Activated CD8-positive, alpha-beta T cell treated with anti-CD3 and anti-CD28 coated beads for 36 hours (primary cell): ENCODE measurements around the gene ATMIN. TPM values are rescaled to one million over a fixed set of nuclear protein-coding genes. Genes with fewer than 3 reads are reported as not detected.

Experiments used
- ATAC-seq: fragments of 200-7000 bp; cut with Tn5 transposase; one replicate; pipeline ENCODE4 v1.10.0; 2021; ENCODE audit warnings: mild to moderate bottlenecking, moderate library complexity
- CTCF ChIA-PET: fragments of 350-600 bp; sonication (Branson Sonifier 250); formaldehyde crosslinking; loops from one replicate; lab custom pipeline; 2021; ENCODE audit warnings: antibody characterized with exemption; lab: Charles Lee
- POLR2A ChIA-PET: fragments of 350-600 bp; sonication (Branson Sonifier 250); formaldehyde crosslinking; loops from one replicate; lab custom pipeline; 2021; ENCODE audit warnings: antibody characterized with exemption; lab: Charles Lee
- DNase-seq: peaks from one replicate; pipeline ENCODE4 v3.0.0-alpha.2; 2020
- H3K27ac Mint-ChIP-seq: one replicate; pipeline ENCODE4 v1.8.0; 2021; ENCODE audit warnings: mild to moderate bottlenecking, mixed read lengths
- H3K27me3 Mint-ChIP-seq: one replicate; pipeline ENCODE4 v1.8.0; 2021; ENCODE audit warnings: mixed read lengths
- H3K36me3 Mint-ChIP-seq: one replicate; pipeline ENCODE4 v1.8.0; 2021; ENCODE audit warnings: low read depth, mixed read lengths
- H3K4me1 Mint-ChIP-seq: one replicate; pipeline ENCODE4 v1.8.0; 2021; ENCODE audit warnings: low read depth, mixed read lengths
- H3K4me3 Mint-ChIP-seq: one replicate; pipeline ENCODE4 v1.8.0; 2021; ENCODE audit warnings: mild to moderate bottlenecking, moderate library complexity, mixed read lengths
- H3K9me3 Mint-ChIP-seq: one replicate; pipeline ENCODE4 v1.8.0; 2021; ENCODE audit warnings: mixed read lengths
- intact Hi-C: fragments of 100-400 bp; cut with micrococcal nuclease; formaldehyde crosslinking; loops from one replicate; pipeline ENCODE4 v1.10.0; 2022
- total RNA-seq, 2 experiments: library from RNA; stranded (reverse); gene quantifications; one replicate each; pipeline ENCODE4 v1.2.3, GENCODE V29; 2021
- TF ChIP-seq, protein P1 (sequence below): fragments of 200-600 bp; IDR thresholded peaks from one replicate; pipeline ENCODE4 v1.8.0; 2022; ENCODE audit warnings: antibody characterized with exemption, mild to moderate bottlenecking

ATMIN gene
- total RNA-seq, 2 experiments from 2014 or later, result 17.9 to 19.7 TPM

DNA sequence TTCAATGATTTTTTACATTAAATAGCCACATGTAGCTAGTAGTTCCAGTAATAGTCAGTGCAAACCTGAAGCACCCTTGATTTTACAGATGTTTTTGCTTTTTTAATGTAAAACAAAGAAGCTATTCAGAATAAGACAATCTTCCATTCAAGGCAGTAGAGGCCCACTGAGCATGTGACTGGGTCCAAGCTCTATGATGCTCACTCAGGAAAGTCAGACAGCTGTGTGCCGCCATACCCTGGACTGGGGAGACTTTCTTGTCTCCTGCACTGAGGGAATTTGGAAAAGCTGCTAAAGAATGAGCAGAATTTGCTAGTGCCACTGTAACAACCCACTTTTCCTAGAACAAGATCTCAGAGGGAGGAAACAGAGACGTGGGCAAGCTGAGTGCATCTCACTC, 17.1 kb upstream of the ATMIN start:
- POLR2A ChIA-PET, result interaction anchor here (0.5 to 2.2 kb wide), 5 partner anchors 9 to 56 kb away, joined by 3 to 8 read pairs (median 3); partner anchors contain the start of genes CENPN and CMC2
- DNase-seq, result no peak
- intact Hi-C loops, result no loop called here
- Mint-ChIP-seq H3K4me3 (no peak overlapping the region), H3K4me1 (no peaks in the 10 kb centered on the region), H3K36me3 (peaks cover 61% of the 10 kb centered on the region), H3K27ac (no peak overlapping the region), H3K27me3 (no peaks in the 10 kb centered on the region), H3K9me3 (no peaks in the 10 kb centered on the region)
- CTCF ChIA-PET, result interaction anchor here (1.5 to 4.0 kb wide), 2 partner anchors 9 to 15 kb away, joined by 7 to 42 read pairs; partner anchors contain the start of gene ATMIN
- TF ChIP-seq, protein P1, sequence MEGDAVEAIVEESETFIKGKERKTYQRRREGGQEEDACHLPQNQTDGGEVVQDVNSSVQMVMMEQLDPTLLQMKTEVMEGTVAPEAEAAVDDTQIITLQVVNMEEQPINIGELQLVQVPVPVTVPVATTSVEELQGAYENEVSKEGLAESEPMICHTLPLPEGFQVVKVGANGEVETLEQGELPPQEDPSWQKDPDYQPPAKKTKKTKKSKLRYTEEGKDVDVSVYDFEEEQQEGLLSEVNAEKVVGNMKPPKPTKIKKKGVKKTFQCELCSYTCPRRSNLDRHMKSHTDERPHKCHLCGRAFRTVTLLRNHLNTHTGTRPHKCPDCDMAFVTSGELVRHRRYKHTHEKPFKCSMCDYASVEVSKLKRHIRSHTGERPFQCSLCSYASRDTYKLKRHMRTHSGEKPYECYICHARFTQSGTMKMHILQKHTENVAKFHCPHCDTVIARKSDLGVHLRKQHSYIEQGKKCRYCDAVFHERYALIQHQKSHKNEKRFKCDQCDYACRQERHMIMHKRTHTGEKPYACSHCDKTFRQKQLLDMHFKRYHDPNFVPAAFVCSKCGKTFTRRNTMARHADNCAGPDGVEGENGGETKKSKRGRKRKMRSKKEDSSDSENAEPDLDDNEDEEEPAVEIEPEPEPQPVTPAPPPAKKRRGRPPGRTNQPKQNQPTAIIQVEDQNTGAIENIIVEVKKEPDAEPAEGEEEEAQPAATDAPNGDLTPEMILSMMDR, result no peak
- no peak for ATAC-seq

GRCh38 chr16:81026429-81026828, 9.2 kb upstream of the ATMIN start:
- no peak for ATAC-seq
- TF ChIP-seq, protein P1, result no peak
- POLR2A ChIA-PET, result no interaction called here
- no peaks in the 10 kb centered on the region for H3K27me3 Mint-ChIP-seq
- no peak for DNase-seq
- no peak overlapping the region for H3K4me3 Mint-ChIP-seq
- no peak overlapping the region for H3K27ac Mint-ChIP-seq
- peaks cover 4% of the 10 kb centered on the region for H3K9me3 Mint-ChIP-seq
- peaks cover 62% of the 10 kb centered on the region for H3K36me3 Mint-ChIP-seq
- intact Hi-C loops, result no loop called here
- peaks cover 7% of the 10 kb centered on the region for H3K4me1 Mint-ChIP-seq
- CTCF ChIA-PET, result interaction anchor here (2.1 kb wide), 1 partner anchor 9 kb away, joined by 9 read pairs; the partner anchor contains the start of gene ATMIN

- ATAC-seq (peak; percentile 86), DNase-seq (peak; percentile 53)
- H3K4me3 Mint-ChIP-seq, result no peak overlapping the region
- ChIA-PET POLR2A (interaction anchor here (0.6 to 3.8 kb wide), 3 partner anchors 22 to 63 kb away, joined by 3 to 20 read pairs (median 3); partner anchors contain the start of genes CENPN and CMC2), CTCF (interaction anchor here (1.1 to 1.2 kb wide), 2 partner anchors 26 to 47 kb away, joined by 3 to 5 read pairs; partner anchors contain the start of gene C16orf46)
- peaks cover 4% of the 10 kb centered on the region for H3K9me3 Mint-ChIP-seq
- intact Hi-C loops, result no loop called here
- no peaks in the 10 kb centered on the region for H3K27me3 Mint-ChIP-seq
- H3K36me3 Mint-ChIP-seq, result peaks cover 51% of the 10 kb centered on the region
- H3K27ac Mint-ChIP-seq, result no peak overlapping the region
- TF ChIP-seq, protein P1, result no peak
- peaks cover 7% of the 10 kb centered on the region for H3K4me1 Mint-ChIP-seq
Measured at GRCh38 chr16:81029930-81030604, 5.6 kb upstream of the ATMIN start.

GRCh38 chr16:81035975-81036750, 521 bp downstream of the ATMIN start:
- H3K27me3 Mint-ChIP-seq, result no peaks in the 10 kb centered on the region
- POLR2A ChIA-PET, result interaction anchor here (0.7 to 1.4 kb wide), 4 partner anchors 19 to 40 kb away, joined by 3 to 7 read pairs (median 3); partner anchors contain the start of genes CENPN and CMC2
- H3K4me3 Mint-ChIP-seq, result peak overlapping the region; percentile 81
- CTCF ChIA-PET, result interaction anchor here (0.6 to 4.9 kb wide), 34 partner anchors 9 to 703 kb away, joined by 3 to 50 read pairs (median 4); partner anchors contain the start of genes C16orf46, CENPN and CMC2
- no peaks in the 10 kb centered on the region for H3K9me3 Mint-ChIP-seq
- peak; percentile 46 for DNase-seq
- peak; percentile 65 for ATAC-seq
- TF ChIP-seq, protein P1, result no peak
- intact Hi-C loops, result no loop called here
- H3K4me1 Mint-ChIP-seq, result peaks cover 26% of the 10 kb centered on the region
- peak overlapping the region; percentile 63 for H3K27ac Mint-ChIP-seq
- H3K36me3 Mint-ChIP-seq, result peaks cover 27% of the 10 kb centered on the region
